ENCODE data around the gene CCDC88C.
A peak's percentile ranks its signal among the peaks of the same experiment; 100 is the strongest.

CCDC88C gene

GRCh38 chr14:91326514-91327249 lies 90.9 kb downstream of the CCDC88C start:
- no peak for DNase-seq

- no peak for DNase-seq
These were observed 92.7 kb downstream of the CCDC88C start for GRCh38 chr14:91324606-91325575.

GRCh38 chr14:91323671-91324605 lies 93.7 kb downstream of the CCDC88C start:
- DNase-seq, result peak; percentile 94

GRCh38 chr14:91323031-91323430 lies 94.6 kb downstream of the CCDC88C start:
- DNase-seq, result no peak

- no peak for DNase-seq
These were observed 95.0 kb downstream of the CCDC88C start for GRCh38 chr14:91322623-91323022.

GRCh38 chr14:91321131-91321530 lies 96.5 kb downstream of the CCDC88C start:
- DNase-seq, result no peak

- DNase-seq, result no peak
These were observed 97.4 kb downstream of the CCDC88C start for GRCh38 chr14:91320266-91320665.

GRCh38 chr14:91318911-91319310 lies 98.7 kb downstream of the CCDC88C start:
- no peak for DNase-seq

GRCh38 chr14:91317381-91318308 lies 100.0 kb downstream of the CCDC88C start:
- DNase-seq, result peak; percentile 92

- DNase-seq, result no peak
These were observed 100.9 kb downstream of the CCDC88C start for GRCh38 chr14:91316761-91317160.

GRCh38 chr14:91315844-91316267 lies 101.8 kb downstream of the CCDC88C start:
- DNase-seq, result peak; percentile 85

GRCh38 chr14:91313852-91314251 lies 103.8 kb downstream of the CCDC88C start:
- no peak for DNase-seq

- DNase-seq, result no peak
These were observed 104.3 kb downstream of the CCDC88C start for GRCh38 chr14:91313154-91313850.

- peak; percentile 45 for DNase-seq
These were observed 106.3 kb downstream of the CCDC88C start for GRCh38 chr14:91311284-91311662.

GRCh38 chr14:91310606-91311283 lies 106.9 kb downstream of the CCDC88C start:
- no peak for DNase-seq

GRCh38 chr14:91309756-91310280 lies 107.8 kb downstream of the CCDC88C start:
- DNase-seq, result no peak

GRCh38 chr14:91308337-91308736 lies 109.3 kb downstream of the CCDC88C start:
- no peak for DNase-seq

- no peak for DNase-seq
These were observed 110.0 kb downstream of the CCDC88C start for GRCh38 chr14:91307652-91308051.

- DNase-seq, result no peak
These were observed 110.6 kb downstream of the CCDC88C start for GRCh38 chr14:91307046-91307445.

GRCh38 chr14:91306547-91306946 lies 111.1 kb downstream of the CCDC88C start:
- no peak for DNase-seq

All from activated gamma-delta T cell treated with Interleukin-2 at 50 U/mL for 16 hours (primary cell).